ENCODE results near the gene WDR31.

DNA sequence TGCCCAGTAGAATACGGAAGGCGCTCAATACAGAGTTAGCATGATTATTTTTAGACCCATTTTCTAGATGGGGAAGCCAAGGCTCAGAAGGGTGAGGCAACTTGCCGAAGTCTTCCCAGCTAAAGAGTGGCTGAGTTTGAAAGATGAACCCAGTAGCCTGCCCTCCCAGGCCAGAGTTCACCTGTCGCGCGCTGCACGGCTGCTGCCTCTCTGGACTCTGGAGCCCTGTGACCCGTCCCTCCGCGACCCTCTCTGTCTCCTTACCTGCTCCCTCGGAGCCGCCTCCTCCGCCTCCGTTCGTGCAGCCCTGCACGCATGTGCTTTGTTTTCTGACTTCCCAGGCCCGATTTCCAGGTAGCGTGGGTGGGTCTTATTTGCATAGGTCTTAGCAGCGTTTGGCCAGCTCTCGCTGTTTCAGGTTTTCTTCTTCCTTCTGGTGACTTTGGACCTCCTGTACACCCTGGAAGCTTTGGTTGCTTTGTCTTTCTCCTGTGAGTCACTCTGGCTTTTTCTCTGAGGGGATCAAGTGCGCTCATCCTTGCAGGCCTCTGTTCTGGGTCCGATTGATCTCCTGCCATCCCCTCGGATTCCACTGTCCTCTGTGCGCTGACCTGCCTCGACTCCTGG, 37.2 kb downstream of the WDR31 start, which contains the start of gene RNF183:
- TF ChIP-seq, protein P1, sequence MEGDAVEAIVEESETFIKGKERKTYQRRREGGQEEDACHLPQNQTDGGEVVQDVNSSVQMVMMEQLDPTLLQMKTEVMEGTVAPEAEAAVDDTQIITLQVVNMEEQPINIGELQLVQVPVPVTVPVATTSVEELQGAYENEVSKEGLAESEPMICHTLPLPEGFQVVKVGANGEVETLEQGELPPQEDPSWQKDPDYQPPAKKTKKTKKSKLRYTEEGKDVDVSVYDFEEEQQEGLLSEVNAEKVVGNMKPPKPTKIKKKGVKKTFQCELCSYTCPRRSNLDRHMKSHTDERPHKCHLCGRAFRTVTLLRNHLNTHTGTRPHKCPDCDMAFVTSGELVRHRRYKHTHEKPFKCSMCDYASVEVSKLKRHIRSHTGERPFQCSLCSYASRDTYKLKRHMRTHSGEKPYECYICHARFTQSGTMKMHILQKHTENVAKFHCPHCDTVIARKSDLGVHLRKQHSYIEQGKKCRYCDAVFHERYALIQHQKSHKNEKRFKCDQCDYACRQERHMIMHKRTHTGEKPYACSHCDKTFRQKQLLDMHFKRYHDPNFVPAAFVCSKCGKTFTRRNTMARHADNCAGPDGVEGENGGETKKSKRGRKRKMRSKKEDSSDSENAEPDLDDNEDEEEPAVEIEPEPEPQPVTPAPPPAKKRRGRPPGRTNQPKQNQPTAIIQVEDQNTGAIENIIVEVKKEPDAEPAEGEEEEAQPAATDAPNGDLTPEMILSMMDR (conservative IDR thresholded peaks at IDR 0.05): no peak
- TF ChIP-seq ZFX (IDR thresholded peaks at IDR 0.05): no peak

Measured in C4-2B (cell line).